Activated T-helper 1 cell treated with anti-CD3 and anti-CD28 coated beads, Interleukin-2, amount 50 U/mL, for 16 hours (primary cell): ENCODE measurements around the gene CRLF1.
A peak's percentile ranks its signal among the peaks of the same experiment; 100 is the strongest.

Source experiments
- DNase-seq, 2 donors: peaks; one replicate each; pipeline ENCODE4 v3.0.0-alpha.2; 2020; ENCODE audit warnings: low read depth in 1 of 2, low spot score in 1 of 2

Gene CRLF1

DNA sequence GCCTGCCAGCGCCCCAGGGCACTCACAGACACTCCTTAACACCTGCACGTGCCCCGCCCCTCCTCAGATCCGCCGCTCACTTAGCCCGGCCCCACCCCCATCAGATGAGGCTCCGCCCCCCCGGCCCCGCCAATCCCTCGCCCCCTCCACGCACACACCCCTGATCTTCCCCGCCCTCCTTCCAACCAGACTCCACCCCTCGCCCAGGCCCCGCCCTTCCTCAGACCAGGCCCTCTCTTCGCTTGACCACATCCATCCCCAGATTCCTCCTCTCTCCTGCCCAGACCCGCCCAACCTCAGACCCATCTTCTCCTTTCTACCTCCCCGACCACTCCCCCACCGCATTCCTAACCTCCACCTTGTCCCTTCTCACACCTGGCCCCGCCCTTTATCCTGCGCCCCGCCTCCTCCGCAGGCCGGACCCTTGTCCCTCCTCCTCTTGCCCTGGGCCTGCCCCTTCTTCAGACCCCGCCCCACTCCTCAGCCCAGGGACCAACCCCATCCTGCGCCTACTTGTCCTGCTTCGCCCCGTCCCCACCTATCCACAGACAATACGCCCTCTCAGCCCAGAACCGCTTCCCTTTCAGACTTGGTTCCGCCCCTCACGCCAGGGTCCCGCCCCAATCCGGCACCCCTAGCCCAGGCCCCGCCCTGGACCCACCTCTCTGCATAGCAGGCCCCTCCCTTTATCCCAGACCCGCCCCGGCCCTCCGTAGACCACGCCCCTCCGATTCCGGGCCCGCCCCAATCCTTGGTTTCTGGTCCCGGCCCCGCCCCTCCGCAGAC lies 29.8 kb upstream of the CRLF1 start:
- DNase-seq, result peak; percentile 98 to 99

DNA sequence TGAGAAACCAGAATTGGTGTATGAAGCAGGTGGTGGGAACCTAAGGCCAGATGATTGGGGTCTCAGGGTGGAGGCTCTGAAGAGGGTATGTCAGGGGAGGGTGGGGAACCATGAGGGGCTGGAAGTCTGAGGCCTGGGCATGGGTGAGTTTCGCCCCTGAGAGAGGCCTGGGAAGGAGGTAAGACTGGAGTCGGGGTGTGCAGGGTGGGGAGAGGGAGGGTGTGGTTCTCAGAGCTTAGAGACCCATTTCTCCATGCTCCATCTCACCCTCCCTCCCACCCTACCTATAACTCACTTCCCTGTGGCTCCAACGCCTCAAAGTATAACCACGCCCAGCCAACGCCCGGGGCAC lies 29.2 kb upstream of the CRLF1 start:
- no peak for DNase-seq

DNA sequence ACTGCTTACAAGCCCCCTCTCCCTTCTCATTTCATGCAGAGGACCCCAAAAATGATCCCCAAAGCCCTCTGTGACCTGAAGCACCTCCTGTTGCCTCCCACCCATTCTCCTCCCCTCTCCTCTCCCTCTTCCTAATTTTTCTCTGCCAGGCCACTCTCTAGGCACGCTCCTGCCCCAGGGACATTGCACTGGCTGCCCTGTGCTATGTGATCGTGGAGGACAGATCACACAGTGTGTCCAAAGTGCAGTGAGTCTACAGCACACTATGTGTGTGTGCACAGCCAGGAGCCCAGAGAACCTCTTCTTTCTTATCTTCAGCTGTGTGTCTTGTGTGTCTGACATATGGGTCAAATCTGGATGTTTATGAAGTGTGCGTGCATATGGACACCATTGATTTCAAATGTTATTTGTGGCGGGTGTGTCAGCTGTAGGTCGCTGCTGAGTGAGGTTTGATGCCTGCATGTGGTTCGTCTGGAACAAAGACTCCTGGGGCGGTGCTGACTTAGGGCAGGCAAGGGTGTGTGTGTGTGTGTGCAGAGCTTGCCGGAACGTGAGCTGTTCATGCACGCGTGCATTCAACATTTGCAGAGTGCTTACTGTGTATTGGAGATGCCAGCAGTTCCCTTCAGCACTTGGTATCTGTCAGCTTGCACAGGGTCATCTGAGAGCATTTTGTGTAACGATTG lies 28.2 kb upstream of the CRLF1 start:
- no peak for DNase-seq

DNA sequence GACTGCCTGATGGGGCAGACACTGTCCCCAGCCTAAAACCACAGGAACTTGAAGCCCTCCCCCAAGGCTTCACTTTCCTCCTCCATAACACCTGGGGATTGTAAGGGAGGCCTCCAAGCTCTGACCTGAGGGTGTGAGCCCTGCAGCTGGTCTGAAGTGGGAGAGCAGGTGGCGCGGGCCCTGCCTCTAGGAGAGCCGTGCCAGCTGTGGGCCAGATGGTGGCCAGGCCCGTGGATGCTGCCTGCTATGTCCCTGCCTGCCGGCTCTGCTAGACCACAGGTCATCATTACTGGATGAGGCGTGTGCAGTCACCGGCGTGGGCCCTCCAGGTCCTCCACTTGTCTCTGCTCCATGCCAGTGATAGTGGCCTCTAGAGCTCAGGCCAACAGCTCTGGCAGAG lies 26.7 kb upstream of the CRLF1 start:
- no peak for DNase-seq

DNA sequence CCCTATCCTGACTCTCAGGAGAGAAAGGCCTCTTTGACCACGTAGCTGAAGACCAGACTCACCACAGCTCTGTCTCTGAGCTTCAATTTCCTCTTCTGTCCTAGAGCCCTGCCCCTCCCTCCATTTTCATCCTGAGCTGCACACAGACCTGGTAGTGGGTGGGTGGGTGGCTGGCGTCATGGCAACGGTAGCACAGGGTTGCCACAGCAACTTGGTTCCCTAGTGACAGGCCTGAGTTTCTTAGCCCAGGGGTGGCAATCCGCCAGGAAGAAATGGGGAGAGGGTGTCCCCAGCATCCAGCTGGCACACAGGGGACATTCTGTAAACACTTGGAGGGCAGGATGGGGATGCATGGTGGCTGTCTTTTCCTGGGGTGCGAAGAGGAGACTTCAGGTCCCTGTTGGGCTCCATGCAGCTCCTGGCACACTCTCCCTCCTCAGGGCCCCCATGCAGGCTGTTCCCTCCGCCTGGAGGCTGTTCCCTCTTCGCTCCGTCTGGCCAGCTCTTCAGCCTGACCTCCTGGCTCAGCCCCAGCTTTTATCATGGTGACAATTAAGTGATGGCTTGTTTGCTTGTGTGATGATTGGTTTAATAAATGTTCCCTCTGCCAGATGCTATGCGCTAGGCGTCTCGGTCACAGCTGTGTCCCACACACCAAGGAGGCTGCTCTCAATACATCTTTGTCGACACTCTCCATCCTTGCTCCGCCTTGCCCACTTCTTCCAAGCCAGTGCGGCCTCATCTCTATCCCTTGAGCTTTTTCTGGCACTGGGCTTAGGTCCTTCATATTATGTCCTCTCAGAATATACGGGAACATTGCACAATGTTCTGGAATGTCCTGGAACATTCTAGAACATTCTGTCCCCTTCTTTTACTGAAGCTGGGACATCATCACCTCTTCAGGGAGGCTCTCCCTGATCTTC lies 22.8 kb upstream of the CRLF1 start:
- DNase-seq, result no peak

DNA sequence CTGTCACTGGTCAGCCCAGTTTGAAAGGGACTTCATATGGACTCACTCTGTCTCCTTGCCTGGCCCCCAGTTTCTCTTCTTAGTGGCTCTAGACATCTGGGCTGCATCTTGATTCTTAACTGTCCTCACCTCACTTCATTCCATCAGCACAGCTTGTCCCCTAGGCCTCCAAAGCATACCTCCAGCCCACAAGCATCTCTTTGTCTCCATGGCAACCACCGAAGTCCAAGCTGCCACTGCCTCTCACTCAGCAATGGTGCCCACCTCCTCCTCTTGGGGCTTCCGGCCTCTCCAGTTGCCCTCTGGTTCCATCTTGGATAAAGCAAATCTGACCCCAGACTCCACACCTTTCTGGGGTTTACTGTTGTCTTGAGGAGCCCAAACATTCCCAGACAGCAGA lies 20.3 kb upstream of the CRLF1 start:
- DNase-seq, result no peak

DNA sequence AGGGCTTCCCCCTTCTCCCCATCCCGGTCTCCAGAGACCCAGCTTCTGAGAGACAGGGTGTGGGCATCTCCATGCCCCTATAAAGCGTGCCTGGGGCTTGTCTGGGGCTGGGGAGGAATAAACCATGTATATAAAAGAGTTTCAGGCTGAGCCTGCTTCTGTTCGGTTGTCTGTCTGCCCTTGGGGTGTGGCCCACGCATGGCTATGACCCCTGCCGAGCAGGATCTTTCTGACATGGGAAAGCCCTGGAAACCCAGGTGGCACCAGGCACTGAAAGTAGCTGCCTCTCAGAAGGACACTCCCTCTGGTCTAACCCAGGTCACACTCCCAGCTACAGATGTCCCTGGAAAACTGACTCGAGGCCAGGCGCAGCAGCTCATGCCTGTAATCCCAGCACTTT lies 14.3 kb upstream of the CRLF1 start:
- no peak for DNase-seq

DNA sequence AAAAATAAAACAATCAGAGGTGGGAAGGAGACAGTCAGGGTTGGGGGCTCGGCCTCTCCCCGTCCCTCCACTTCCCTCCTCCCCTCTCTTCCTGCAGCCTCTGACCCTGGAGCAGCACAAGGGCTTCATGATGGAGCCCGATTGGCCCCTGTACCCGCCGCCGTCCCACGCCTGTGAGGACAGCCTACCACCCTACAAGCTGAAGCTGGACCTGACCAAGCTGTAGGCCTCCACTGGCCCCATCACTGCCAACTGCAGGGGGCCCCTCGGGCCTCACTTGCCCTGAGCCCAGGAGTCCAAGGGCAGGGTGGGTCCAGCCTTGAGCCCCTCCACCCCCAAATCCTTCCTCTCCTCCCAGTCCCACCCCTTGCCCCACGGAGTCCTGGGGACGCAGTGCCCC lies 13.7 kb upstream of the CRLF1 start:
- DNase-seq, result no peak

DNA sequence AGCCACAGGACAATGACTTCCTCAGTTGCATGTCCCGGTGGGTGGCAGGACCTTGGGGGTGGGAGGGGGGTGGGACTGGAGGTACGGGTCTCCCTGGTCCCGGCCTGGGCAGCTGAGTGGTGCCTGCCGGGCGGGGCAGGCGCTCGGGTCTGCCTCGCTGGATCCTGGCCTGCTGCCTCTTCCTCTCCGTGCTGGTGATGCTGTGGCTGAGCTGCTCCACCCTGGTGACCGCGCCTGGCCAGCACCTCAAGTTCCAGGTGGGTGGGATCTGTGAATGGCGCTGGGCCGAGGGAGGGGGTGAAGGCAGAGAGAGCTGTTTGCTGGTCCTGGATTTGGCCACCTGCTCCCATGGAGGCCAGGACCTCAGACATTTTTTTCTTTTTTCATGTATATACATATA lies 11.6 kb upstream of the CRLF1 start:
- DNase-seq, result no peak

DNA sequence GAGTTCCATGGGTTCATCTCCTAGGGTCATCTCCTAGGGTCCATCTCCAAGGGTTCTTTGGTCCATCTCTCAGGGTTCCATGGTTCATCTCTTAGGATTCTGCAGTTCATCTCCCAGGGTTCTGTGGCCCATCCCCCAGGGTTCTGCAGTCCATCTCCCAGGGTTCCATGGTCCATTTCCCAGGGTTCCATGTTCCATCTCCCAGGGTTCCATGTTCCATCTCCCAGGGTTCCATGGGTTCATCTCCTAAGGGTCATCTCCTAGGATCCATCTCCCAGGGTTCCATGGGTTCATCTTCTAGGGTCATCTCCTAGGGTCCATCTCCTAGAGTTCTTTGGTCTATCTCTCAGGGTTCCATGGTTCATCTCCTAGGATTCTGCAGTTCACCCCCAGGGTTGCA lies 11.0 kb upstream of the CRLF1 start:
- DNase-seq, result no peak

DNA sequence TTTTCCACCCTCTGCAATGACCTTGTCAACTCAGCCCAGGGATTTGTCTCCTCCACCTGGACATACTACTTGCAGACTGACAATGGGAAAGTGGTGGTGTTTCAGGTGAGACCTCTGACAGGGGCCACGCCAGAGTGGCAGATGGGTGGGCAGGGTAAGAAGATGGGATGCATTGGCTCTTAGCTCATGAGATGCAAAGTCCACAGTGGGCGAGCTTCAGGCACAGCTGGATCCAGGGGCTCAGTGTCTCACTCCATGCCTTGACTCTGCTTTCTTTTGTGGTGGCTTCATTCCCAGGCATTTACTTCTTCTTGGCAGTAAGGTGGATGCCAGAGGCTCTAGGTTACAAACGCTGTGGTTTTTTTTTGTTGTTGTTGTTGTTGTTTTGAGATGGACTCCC lies 9.4 kb upstream of the CRLF1 start:
- DNase-seq, result no peak

DNA sequence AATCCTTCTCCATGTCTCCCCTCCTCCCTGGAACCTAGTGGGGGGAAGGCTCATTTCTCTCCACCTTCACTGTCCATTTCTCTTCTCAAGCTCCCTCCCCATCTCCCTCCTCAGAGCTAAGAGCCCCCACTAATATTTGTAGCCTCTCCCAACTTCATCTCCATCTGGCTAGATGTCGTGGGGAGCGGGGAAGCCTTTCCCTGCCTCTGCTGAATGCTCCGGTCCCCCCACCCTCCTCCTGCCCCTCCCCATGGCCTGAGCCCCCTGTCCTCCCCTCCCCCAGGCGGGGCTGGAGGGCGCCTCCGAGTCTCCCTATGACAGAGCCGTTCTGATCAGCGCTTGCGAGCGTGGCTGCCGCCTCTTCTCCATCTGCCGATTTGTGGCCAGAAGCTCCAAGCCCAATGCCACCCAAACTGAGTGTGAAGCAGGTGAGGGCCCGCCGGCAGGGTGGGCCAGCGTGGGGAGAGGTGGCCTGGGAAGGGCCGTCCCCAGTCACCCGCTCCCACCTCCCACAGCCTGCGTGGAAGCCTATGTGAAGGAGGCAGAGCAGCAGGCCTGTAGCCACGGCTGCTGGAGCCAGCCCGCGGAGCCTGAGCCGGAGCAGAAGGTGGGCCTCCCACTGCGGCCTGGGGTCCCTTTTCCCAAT lies 7.1 kb upstream of the CRLF1 start:
- no peak for DNase-seq

DNA sequence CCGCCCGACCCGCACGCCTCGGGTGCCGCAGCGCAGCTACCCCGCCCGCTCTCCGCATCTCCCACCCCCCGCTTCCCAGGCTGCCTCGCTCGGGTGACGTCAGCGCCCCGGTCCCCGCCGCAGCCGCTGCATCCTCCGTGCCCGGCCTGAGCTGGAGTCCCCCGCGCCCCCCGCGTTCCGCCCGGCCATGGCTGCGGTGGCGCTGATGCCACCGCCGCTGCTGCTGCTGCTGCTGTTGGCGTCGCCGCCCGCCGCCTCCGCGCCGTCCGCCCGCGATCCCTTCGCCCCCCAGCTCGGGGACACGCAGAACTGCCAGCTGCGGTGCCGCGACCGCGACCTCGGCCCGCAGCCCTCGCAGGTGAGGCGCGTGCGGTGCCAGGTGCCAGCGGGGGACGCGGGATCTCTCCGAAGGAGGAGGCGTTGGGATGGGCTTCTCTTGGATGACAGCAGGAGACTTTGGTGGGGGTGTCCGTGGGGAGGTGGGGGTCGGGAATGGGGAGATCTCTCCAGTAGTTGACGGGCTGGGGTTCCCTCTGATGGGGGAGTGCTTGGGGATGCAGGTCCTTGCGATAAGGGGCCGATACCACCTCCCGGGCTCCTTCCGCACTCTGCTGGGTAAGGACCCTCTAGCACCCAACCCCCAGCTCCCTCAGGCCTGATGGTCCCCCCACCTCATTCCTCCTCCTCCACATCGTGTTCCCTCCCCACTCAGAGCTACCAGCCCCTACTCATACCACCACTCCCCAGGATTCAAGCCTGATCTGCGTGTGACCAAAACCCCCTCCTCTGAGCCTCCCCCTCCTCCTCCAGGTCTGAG lies 6.4 kb upstream of the CRLF1 start, which contains the start of gene TMEM59L:
Gene TMEM59L (plus strand): TSS at position 99 of the 817 bp plus-strand sequence. CDS start 89 bp downstream, at position 188.
- peak in 1 of 2 donors; percentile 33 for DNase-seq

DNA sequence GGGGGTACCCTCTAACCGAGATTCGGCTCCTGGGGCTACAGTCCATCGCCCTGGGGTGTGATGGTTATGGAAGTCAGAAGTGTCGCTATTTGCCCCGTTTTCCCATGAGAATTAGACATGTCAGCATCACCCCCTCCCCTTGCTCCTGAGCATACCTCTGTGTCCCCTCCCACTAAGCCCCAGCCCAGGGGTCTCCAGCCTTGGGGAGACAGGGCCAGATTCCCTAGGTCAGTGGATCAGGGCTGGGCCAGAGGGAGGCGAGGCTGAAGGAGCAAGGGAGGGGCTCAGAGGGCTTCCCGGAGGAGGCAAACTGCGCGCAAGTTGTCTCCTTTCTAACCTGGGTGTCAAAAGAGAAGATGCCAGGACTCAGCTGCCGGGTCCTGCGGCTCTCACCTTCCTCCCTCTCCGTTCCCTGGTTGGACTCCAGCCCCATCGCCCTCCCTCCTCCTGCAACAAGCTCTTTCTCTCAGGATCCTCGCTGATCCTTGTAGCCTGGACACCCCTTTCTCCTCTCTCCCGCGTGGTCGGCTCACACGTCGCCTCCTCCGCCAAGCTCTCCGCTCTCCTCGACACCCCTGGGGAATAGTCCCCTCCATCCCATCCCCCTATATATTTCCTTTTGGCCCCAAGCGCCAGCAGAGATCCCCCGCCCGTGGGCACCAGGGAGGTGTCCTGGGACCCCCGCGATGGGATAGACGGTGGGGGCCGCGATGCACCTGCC lies 5.6 kb upstream of the CRLF1 start:
- no peak for DNase-seq

DNA sequence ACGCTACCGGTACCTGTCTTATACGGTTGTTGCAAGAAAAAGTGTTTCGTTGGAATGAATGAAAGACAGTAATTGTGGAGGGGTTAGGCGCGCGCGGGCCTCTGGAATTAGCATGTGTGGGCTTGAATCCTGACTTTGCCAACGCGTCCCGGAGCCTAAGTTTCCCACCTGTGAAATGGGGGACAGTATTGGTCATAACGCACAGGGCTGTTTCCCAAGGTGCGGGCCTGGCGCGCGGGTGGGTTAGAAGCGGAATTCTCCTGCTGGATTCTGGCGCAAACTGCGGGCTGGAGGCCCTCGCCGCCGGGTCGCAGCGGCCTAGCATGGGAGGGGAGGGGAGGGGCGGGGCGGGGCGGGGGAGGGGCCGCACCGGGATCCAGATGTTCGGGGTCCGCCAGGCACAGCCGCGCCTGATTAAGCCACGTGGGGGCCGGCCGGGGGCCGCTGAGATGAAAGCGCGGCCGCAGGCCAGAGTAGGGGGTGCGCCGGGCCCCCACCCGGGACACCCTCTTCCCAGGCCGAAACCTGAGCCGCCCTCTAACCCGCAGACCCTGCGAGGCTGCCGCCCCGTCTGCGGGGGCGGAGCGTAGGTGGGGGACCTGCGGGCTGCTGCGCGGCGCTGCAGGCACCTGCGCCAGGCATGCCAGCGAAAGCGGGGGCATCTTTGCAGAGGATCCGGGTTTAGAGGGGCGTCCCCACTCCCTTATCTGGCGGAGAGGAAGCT lies 4.9 kb upstream of the CRLF1 start:
- DNase-seq, result no peak

DNA sequence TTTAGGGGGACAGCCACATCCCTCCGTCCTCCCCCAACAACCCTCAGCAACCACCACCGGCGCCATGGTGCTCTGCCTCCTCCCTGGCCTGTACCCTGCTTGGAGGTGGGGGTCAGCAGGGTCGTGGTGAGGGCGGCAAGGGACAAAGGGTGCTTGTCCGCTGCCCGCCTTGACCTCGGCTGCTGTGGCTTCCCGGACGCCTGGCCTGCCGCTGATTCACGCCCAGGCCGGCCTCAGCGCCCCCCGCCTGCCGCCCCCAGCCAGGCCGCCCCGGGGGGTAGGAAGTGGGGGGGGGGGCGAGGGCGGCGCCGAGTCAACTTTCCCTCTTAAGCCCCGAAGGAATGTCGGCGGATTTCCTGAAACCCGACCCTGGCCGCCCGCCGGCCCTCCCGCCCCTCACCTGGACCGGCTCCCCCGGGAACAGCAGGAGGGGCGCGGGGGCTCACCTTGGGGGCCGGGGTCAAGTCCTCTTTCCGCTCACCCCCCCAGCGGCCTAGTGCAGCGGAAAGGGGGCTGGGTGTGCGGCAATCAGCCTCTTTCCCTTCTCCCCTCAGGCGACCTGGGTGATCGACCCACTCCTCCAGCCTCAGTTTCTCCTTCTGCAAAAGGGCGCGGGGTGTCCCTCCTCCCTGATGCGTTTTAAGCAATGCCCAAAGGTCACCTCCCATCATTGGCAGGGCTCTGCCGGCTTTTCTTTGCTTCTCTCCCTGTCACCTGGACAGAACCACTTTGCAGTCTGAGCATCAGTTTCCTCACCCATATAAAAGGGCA lies 4.1 kb upstream of the CRLF1 start:
- DNase-seq, result no peak

DNA sequence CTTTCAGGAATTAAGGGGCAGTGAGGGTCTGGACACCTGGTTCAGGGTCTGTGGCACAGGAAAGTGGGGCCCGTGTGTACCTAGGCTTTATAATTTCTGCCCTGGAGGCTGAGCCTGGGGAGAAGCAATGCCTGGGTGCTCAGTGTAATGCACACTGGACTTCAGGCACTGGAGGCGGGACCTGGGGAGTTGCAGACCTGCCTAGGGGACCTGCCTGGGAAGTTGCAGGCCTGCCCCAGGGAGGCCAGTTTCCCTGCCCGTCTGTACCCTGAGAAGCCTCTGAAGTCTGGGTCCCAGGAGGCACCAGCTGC lies 3.6 kb upstream of the CRLF1 start:
- no peak for DNase-seq

DNA sequence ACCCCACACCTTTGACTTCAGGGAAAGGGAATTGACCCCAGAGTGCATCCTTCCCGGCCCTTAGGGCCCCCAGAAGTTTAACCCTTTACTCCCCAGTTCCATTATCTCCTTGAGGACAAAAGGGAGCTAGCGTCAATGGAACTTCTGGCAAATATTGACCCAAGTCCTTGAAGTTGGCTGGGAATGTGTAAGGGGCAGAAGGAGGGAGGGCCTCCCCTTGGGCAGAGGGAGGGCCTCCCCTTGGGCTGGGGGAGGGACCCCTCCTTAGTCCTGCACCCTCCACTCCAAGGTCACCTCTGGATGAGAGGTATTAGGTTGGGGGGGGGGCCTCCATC lies 3.1 kb upstream of the CRLF1 start:
- no peak for DNase-seq
